HG03103 (cell line): ENCODE data around the gene MBP.

ENCODE experiments used
- ATAC-seq: cut with Tn5 transposase; IDR thresholded peaks from one replicate; pipeline ENCODE4 v1.9.1; 2021; ENCODE audit warnings: low read depth; ENCODE audit not compliant: unreplicated experiment

MBP gene

GRCh38 chr18:77132369-77133050 is at the start of gene MBP:
TSS of gene MBP (minus strand) at chr18:77132783. CDS start at chr18:77105261, 27,522 bp downstream.
- ATAC-seq, result peak; percentile 49

DNA sequence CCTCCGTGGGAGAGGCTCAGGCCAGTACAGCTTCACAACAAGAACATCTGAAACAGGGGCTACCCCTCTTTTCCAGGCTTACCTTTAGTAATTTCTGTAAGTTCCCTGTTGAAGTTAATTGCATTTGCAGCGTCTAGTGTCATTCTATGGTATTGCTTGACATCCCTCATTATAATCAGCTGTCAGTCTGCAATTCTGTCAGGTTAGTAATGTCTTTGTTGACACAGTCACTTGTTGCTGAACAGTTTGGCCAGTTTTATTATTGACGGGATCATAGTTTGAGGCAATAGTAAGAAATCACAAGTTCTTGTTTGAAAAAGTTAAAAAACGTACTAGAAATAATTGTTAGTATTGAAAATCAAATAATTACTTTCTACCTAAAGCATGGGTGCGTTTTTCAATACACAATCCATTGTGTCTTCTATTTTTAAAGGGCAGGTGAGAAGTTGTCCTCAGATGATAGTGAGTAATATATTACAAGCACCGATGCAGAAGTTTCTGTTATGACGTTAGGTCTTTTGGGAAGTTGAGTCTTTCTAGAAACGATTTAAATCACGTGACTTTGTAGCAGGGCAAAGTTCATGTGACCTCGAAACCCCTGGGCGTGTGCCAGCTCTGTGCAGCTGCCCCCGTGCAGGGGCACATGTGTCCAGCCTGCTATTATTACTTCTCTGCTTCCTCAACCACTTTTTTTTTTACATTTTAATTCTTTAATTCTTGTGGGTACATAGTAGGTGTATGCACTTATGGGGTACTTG is 49.5 kb upstream of the MBP start:
- no peak for ATAC-seq

DNA sequence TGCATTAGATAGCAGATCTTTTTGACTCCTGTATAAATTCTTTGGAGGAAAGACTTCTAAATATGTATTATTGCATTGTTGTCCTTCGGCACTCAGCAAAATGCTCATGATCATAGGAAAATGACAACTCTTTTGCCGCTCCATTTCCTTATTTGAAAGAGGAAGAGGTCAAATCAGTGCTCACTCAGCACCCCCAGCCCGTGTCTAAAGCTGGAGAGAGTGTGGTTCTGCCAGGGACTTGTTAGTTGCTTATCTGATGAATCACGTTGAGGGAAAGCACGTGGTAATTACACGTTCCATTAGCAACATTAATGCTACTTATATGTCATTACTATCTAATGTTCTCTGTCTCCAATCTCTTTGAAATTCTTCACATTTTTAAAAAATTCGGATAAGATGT is 46.0 kb upstream of the MBP start:
- no peak for ATAC-seq

GRCh38 chr18:77177009-77177408 is 44.4 kb upstream of the MBP start:
- ATAC-seq, result no peak

GRCh38 chr18:77173275-77174030 is 40.9 kb upstream of the MBP start:
- no peak for ATAC-seq

DNA sequence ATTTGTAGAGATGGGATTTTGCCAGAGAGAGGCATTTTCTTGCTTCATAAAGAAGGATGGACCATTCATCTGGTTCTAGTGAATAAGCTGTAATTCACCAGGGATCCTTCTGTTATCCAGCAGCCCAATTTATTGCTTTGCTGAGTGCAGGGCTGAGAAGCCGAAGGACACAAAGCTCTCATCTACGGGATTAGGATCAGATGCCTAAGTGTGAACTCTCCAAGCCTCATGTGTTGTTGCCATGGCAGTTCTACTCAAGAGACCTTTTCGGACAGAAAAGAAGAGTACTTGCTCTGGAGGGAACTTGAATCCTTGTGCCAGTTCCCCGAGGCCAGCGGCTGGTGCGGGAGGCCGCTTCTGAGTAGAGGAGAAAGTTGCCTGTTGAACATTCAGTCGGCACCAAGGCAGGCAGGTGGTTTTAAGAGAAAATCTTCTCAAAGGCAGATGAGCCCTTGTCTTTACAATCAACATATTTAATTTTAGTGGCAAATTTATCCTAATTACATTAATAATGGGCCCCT is 38.4 kb upstream of the MBP start:
- ATAC-seq, result no peak

- ATAC-seq, result no peak
These were observed 36.3 kb upstream of the MBP start for GRCh38 chr18:77168811-77169311.

GRCh38 chr18:77167251-77167650 is 34.7 kb upstream of the MBP start:
- ATAC-seq, result no peak

- no peak for ATAC-seq
These were observed 33.9 kb upstream of the MBP start for GRCh38 chr18:77166523-77166922.

DNA sequence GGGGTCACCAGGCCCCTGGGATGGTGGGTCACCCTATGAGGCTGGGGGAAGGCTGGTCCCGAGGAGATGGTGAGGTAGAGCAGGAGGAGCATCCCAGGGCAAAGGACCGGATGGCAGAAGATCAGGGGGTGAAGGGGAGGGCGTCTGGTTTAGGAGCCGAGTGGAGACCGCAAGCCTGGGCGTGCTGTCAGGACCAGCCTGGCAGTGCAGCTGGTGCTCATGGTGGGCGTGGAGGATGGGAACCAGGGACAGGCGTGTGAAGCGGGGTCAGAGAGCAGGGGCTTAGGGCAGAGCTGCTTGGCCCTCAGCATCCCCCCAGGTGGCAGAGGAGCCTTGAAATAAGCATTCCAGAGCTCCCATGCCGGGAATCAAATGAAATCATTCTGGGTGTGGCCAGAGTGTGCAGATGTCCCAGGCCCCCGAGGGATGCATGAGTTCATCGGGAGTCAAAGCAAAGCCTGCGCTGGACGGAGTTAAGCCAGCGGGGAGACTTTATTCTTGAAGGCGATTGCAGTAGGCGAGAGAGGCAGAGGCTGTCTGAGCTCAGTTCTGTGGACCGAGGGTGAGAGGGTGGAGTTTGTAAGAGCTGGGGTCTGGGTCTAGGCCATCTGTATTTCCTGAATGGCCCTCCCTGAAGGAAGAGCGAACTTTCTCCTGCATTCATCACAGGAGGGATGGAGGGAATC is 33.1 kb upstream of the MBP start:
- no peak for ATAC-seq

- no peak for ATAC-seq
These were observed 32.3 kb upstream of the MBP start for GRCh38 chr18:77164763-77165485.

DNA sequence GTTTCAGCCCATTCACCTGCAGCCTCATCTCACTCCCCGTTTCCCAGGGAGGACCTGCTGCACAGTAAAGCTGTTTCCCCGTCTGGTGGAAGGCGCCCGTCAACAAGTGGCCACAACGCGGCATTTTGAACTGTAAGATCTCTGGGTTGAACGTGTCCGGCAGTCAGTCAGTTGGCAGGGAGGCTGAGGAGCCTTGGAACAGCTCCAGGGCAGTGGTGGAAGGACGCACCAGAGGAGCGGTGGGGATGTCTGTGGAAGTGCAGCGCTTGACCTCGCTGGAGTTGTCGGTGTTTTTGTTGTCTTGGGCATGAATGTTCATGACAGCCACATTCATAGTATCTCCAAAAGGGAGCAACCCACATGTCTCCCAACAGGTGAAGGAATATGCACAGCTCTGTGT is 31.4 kb upstream of the MBP start:
- ATAC-seq, result no peak

DNA sequence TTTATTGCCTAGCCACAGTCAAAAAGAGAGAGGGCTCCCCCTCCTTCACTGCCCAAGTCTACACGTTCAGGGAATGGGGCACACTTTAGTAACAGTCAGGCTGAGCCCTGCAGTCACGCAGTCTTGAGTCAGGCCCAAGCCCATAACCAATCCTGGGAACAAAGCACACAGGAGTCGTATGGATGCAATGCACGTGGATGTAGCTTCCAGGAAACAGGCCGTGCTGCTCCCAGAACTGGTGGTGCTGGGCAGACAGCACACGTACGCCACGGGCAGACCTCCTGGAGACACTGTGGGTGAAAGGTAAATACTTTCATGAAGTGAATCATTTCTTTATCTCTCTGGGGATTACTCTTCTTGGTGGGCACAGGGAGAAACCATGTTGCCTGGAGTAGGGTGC is 30.0 kb upstream of the MBP start:
- ATAC-seq, result no peak

GRCh38 chr18:77161961-77162360 is 29.4 kb upstream of the MBP start:
- ATAC-seq, result no peak

DNA sequence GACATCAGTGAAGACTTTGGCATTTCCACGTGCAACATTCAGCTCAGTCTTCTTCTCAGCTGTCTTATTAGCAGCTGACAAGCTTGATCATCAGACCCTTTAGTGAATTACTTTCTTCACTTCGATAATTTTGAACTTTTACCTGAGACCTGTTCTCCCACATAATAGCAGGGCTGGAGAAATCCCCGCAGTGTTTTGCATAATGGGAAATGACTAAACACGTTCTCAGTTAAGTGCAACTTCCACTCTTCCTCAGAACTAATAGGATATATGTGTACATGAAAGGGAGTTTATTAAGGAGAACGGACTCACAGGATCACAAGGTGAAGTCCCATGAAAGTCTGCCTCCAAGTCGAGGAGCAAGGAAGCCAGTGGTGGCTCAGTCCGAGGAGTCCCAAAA is 28.8 kb upstream of the MBP start:
- ATAC-seq, result no peak

- ATAC-seq, result no peak
These were observed 27.9 kb upstream of the MBP start for GRCh38 chr18:77160515-77160914.

DNA sequence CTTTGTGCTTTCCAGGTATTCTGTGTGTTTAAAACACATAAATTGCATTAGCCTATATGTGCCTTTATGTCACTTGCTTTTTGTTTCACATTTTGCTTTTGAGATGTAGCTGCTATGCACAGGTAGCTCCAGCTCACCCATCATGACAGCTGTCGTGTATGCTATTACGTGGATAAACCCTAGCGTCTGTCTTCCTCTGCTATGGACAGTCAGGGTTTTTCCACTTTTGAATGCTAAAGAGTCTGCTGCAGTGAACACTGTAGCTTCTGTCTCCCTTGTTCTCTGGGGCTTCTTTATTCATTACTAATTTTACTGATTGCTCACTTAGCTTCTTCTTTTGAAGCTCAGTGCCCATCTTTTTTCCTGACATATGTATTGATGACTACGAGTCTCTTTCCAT is 24.7 kb upstream of the MBP start:
- ATAC-seq, result no peak

GRCh38 chr18:77155031-77155430 is 22.4 kb upstream of the MBP start:
- ATAC-seq, result no peak

- ATAC-seq, result no peak
These were observed 20.8 kb upstream of the MBP start for GRCh38 chr18:77153404-77153803.
